Measurements from ENCODE around the gene CAPN1. TPM values are rescaled to one million over a fixed set of nuclear protein-coding genes. Genes with fewer than 3 reads are reported as not detected.
"Not testable (repeated sequence)": the region's sequence is repeated elsewhere in the genome, so short reads cannot be mapped to it uniquely, and the experiment has no call there.

Gene CAPN1
- total RNA-seq, 2 donors from 2014 or later, result 325 to 416 TPM

DNA sequence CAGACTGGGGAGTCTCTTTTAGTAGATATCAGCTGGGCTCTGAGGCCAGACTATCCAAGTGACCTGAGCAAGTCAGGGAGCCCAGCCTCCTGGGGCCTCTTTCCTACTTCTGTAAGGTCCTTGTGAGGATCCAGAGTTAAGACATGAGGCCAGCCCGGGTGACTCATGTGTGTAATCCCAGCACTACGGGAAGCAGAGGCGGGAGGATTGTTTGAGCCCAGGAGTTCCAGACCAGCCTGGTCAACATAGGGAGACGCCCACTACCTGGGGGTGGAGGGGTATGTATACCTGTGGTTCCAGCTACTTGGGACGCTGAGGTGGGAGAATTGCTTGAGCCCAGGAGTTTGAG, 43.2 kb downstream of the CAPN1 start:
- Histone ChIP-seq H3K27me3 (no peaks in the 10 kb centered on the region), H3K27ac (no peak overlapping the region), H3K4me3 (no peak overlapping the region), H3K4me1 (peaks cover 7% of the 10 kb centered on the region), H3K36me3 (no peaks in the 10 kb centered on the region), H3K9me3 (no peaks in the 10 kb centered on the region), H3K9ac (ENCODE audit: low read depth in 2 of 2, low read length in 2 of 2) (peak overlapping the region in 1 of 2 donors; percentile 63)
- TF ChIP-seq, protein P1, sequence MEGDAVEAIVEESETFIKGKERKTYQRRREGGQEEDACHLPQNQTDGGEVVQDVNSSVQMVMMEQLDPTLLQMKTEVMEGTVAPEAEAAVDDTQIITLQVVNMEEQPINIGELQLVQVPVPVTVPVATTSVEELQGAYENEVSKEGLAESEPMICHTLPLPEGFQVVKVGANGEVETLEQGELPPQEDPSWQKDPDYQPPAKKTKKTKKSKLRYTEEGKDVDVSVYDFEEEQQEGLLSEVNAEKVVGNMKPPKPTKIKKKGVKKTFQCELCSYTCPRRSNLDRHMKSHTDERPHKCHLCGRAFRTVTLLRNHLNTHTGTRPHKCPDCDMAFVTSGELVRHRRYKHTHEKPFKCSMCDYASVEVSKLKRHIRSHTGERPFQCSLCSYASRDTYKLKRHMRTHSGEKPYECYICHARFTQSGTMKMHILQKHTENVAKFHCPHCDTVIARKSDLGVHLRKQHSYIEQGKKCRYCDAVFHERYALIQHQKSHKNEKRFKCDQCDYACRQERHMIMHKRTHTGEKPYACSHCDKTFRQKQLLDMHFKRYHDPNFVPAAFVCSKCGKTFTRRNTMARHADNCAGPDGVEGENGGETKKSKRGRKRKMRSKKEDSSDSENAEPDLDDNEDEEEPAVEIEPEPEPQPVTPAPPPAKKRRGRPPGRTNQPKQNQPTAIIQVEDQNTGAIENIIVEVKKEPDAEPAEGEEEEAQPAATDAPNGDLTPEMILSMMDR (IDR thresholded peaks at IDR 0.05), result no peak
- intact Hi-C loops (cut with DNase I), result no loop called here
- DNase-seq, result no peak

DNA sequence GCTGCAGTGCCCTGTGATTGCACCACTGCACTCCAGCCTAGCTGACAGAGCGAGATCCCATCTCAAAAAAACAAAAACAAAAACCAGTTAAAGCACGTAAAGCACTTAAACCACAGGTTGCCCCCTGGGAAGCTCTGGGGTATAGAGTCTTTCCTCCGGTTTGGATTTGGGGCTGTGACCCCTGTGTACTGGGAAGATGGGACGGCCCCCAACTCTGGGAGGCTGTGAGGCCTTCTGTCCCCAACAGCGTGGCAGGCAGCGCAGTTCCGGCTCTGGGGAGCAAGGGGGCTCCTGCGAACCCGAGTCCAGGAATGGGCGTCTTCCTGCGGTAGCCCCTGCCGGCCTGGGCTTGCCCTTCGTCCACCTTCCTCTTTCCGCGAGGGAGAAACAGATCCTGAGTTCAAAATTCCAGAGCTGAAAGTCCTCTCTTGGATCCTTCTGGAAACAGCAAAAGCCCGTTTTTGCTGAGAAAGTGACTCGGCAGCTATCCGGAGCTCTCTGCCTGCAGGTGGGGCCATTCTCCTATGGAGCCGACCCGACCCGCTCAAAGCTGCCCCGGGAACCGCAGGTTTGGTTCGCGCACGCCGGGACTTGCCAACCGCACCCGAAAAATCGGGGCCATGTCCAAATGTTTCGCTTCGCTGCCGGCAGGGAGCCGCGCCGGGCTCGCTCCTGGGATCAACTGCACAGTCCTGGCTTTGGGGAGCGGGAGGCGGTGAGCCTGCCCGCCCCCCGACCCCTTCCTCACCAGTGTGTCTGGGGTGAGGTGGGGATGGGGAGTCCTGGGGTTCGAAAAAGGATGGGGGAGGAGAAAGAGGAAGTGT, 43.8 kb downstream of the CAPN1 start:
- Histone ChIP-seq H3K36me3 (no peaks in the 10 kb centered on the region), H3K27me3 (no peaks in the 10 kb centered on the region), H3K4me3 (peak overlapping the region; percentile 31), H3K27ac (no peak overlapping the region), H3K4me1 (peaks cover 7% of the 10 kb centered on the region), H3K9ac (ENCODE audit: low read depth in 2 of 2, low read length in 2 of 2) (peak overlapping the region; percentile 51 to 63), H3K9me3 (no peaks in the 10 kb centered on the region)
- DNase-seq, result peak; percentile 58
- TF ChIP-seq, protein P1 (IDR thresholded peaks at IDR 0.05), result no peak
- intact Hi-C loops (cut with DNase I), result no loop called here

DNA sequence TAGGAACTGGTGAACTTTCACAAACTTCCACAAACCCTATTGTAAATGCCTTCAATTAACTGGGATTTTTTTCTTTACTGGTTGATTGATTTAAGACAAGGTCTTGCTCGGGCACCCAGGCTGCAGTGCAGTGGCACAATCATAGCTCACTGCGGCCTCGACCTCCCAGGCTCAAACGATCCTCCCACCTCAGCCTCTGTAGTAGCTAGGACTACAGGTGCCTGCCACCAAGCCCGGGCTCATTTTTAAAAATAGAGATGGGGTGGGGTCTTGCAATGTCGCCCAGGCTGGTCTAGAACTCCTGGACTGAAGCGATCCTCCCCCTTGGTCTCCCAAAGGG, 44.3 kb downstream of the CAPN1 start:
- TF ChIP-seq, protein P1 (IDR thresholded peaks at IDR 0.05), result no peak
- intact Hi-C loops (cut with DNase I), result no loop called here
- Histone ChIP-seq H3K4me3 (peak overlapping the region; percentile 31), H3K9ac (ENCODE audit: low read depth in 2 of 2, low read length in 2 of 2) (peak overlapping the region; percentile 51 to 63), H3K36me3 (no peaks in the 10 kb centered on the region), H3K27me3 (no peaks in the 10 kb centered on the region), H3K9me3 (no peaks in the 10 kb centered on the region), H3K27ac (no peak overlapping the region), H3K4me1 (peaks cover 7% of the 10 kb centered on the region)
- no peak for DNase-seq

DNA sequence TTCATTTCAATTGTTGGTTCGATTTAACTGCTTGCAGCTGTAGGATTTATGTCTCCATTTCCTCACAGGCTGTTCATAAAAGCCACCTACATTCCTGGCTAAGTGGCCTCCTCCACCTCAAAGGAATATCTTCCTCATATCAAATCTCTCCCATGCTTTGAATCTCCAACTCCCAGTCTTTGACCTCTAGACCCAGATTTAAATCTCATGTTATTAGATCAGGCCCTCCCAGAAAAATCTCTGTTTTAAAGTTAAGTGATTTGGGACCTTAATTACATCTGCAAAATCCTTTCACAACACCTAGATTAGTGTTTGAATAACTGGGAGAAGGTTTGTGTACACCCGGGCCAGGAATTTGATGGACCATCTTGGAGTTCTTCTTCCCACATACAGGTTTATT, 46.2 kb downstream of the CAPN1 start:
- H3K9me3 ChIP-seq, result no peaks in the 10 kb centered on the region
- no peaks in the 10 kb centered on the region for H3K27me3 ChIP-seq
- no peak overlapping the region for H3K27ac ChIP-seq
- peaks cover 7% of the 10 kb centered on the region for H3K4me1 ChIP-seq
- TF ChIP-seq, protein P1 (IDR thresholded peaks at IDR 0.05), result no peak
- no peak overlapping the region for H3K9ac ChIP-seq (ENCODE audit: low read depth in 2 of 2, low read length in 2 of 2)
- DNase-seq, result no peak
- intact Hi-C loops (cut with DNase I), result no loop called here
- H3K4me3 ChIP-seq, result no peak overlapping the region
- no peaks in the 10 kb centered on the region for H3K36me3 ChIP-seq

DNA sequence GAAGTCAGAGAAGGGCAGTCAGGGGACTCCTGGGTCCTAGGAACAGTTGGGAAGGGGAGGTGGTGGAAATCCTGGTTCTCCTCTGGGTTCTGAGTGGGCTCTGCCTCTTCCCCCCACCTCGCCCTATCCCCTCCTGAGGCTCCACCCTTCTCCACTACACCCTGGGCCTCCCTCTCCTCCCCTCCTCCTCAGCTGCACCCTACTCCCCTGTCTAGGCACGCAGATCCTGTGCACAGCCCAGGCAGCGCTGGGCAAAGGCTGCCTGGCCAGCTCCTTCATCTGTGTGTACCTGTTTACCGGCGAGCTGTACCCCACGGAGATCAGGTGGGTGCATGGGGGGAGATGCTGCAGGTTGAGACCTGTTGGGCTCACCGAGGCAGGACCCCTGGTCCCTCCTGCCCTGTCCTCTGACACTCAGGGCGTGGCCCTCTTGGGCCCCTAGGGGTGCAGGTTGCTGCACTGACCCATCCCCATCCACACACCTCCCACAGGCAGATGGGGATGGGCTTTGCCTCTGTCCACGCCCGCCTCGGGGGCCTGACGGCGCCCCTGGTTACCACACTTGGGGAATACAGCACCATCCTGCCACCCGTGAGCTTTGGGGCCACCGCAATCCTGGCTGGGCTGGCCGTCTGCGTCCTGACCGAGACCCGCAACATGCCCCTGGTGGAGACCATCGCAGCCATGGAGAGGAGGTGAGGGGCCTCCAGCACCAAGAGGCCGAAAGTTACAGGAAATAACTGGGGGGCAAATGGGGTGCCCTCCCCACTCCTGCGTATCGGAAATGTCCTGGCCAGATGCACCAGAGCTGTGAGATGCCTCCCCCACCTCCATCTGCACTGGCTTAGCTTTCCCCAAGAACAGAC, 54.7 kb downstream of the CAPN1 start:
- no peak overlapping the region for H3K27ac ChIP-seq
- no peaks in the 10 kb centered on the region for H3K9me3 ChIP-seq
- no peak overlapping the region for H3K4me3 ChIP-seq
- intact Hi-C loops (cut with DNase I), result no loop called here
- H3K27me3 ChIP-seq, result no peaks in the 10 kb centered on the region
- no peaks in the 10 kb centered on the region for H3K4me1 ChIP-seq
- TF ChIP-seq, protein P1 (IDR thresholded peaks at IDR 0.05), result no peak
- no peaks in the 10 kb centered on the region for H3K36me3 ChIP-seq
- H3K9ac ChIP-seq (ENCODE audit: low read depth in 2 of 2, low read length in 2 of 2), result no peak overlapping the region
- DNase-seq, result no peak

DNA sequence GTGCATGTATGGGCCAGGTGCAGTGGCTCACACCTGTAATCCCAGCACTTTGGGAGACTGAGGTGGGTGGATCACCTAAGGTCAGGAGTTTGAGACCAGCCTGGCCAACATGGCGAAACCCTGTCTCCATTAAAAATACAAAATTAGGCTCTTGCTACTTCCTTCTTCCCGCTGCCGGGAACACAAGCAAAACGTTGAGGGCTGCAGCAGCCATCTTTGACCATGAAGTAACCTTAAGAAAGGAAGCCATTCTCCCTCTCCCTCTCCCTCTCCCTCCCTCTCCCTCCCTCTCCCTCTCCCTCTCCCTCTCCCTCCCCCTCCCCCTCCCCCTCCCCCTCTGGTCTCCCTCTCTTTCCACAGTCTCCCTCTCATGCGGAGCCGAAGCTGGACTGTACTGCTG, 56.6 kb downstream of the CAPN1 start:
- DNase-seq; H3K9ac ChIP-seq (ENCODE audit: low read depth in 2 of 2, low read length in 2 of 2); H3K27me3 ChIP-seq; H3K36me3 ChIP-seq; intact Hi-C loops (cut with DNase I); H3K4me3 ChIP-seq; H3K4me1 ChIP-seq; H3K27ac ChIP-seq; H3K9me3 ChIP-seq: not testable (repeated sequence)

Measured in colonic mucosa (tissue), 4 donors.